K562 (cell line): ENCODE measurements around the gene ZNF385C. TPM values are rescaled to one million over a fixed set of nuclear protein-coding genes. Genes with fewer than 3 reads are reported as not detected.

Experiments used
- ARNT ChIP-seq, 2 experiments: fragments of 450-650 bp; IDR thresholded peaks; 2 replicates each; pipeline ENCODE4 v1.6.1; 2016; ENCODE audit warnings: mild to moderate bottlenecking in 1 of 2
- BRD4 ChIP-seq: fragments of 200-600 bp; sonication (generic); IDR thresholded peaks from 2 replicates; pipeline ENCODE4 v1.6.1; 2017; ENCODE audit warnings: inconsistent platforms
- CBFA2T2 ChIP-seq: fragments of 450-650 bp; conservative IDR thresholded peaks from 2 replicates; pipeline ENCODE4 v1.6.1; 2017; ENCODE audit warnings: mild to moderate bottlenecking
- GABPB2 ChIP-seq: fragments of 250-450 bp; sonication (Bioruptor Pico); conservative IDR thresholded peaks from 2 replicates; pipeline ENCODE4 v1.5.1; 2021; ENCODE audit warnings: mild to moderate bottlenecking
- HMG20A ChIP-seq: fragments of 450-650 bp; formaldehyde crosslinking; conservative IDR thresholded peaks from 2 replicates; pipeline ENCODE4 v1.4.0; 2020; ENCODE audit warnings: mild to moderate bottlenecking, mixed read lengths
- JUNB ChIP-seq: fragments of 450-650 bp; formaldehyde crosslinking; conservative IDR thresholded peaks from 2 replicates; pipeline ENCODE4 v1.4.0; 2020; ENCODE audit warnings: mild to moderate bottlenecking
- LARP7 ChIP-seq: fragments of 450-650 bp; IDR thresholded peaks from 2 replicates; pipeline ENCODE4 v1.6.1; 2016
- MAFF ChIP-seq: IDR thresholded peaks from 2 replicates; pipeline ENCODE4 v1.6.1; 2012; ENCODE audit warnings: low read length, improper control_type of control experiment
- MEF2D ChIP-seq: conservative IDR thresholded peaks from 2 replicates; pipeline ENCODE4 v1.6.1; 2016; ENCODE audit warnings: low read depth, missing genetic modification characterization, missing compliant biosample characterization
- MNT ChIP-seq, 2 experiments: fragments of 450-650 bp; conservative IDR thresholded peaks; 2 replicates each; pipeline ENCODE4 v1.6.1; 2017; ENCODE audit warnings: mild to moderate bottlenecking in 2 of 2, moderate library complexity in 2 of 2
- POLR2AphosphoS5 ChIP-seq: IDR thresholded peaks from 2 replicates; pipeline ENCODE4 v1.6.1; 2011; ENCODE audit warnings: mild to moderate bottlenecking, low read depth, low read length, moderate library complexity; ENCODE audit not compliant: control insufficient read depth, insufficient read depth
- RBBP5 ChIP-seq: fragments of 200-600 bp; sonication (generic); IDR thresholded peaks from 2 replicates; pipeline ENCODE4 v1.6.1; 2012; ENCODE audit warnings: borderline replicate concordance, mild to moderate bottlenecking, low read length, control low read depth, inconsistent platforms; ENCODE audit not compliant: insufficient read depth, poor library complexity, severe bottlenecking
- RFX7 ChIP-seq: fragments of 250-450 bp; sonication (Bioruptor Pico); IDR thresholded peaks from 2 replicates; pipeline ENCODE4 v1.5.1; 2021; ENCODE audit warnings: mild to moderate bottlenecking
- SETDB1 ChIP-seq: IDR thresholded peaks from one replicate; pipeline ENCODE4 v1.6.1; 2012; ENCODE audit warnings: low read length, control low read depth, inconsistent platforms
- SMC3 ChIP-seq: conservative IDR thresholded peaks from 2 replicates; pipeline ENCODE4 v1.6.1; 2011; ENCODE audit warnings: low read depth, low read length, improper control_type of control experiment; ENCODE audit not compliant: insufficient read depth
- TCF7L2 ChIP-seq: fragments of 150-350 bp; IDR thresholded peaks from 2 replicates; pipeline ENCODE4 v1.6.1; 2016; ENCODE audit warnings: low read depth, mild to moderate bottlenecking, low read length, moderate library complexity
- ZBED1 ChIP-seq: IDR thresholded peaks from 2 replicates; pipeline ENCODE4 v1.6.1; 2014
- ZNF212 ChIP-seq: fragments of 450-650 bp; formaldehyde crosslinking; IDR thresholded peaks from 2 replicates; pipeline ENCODE4 v1.4.0; 2020; ENCODE audit warnings: mild to moderate bottlenecking
- polyA plus RNA-seq, 8 experiments: library from polyadenylated mRNA; depleted of rRNA in 4 of 8; stranded (reverse) in 5 of 8; unstranded in 3 of 8; fragments of >200 nt; fragmentation: Nextera tagmentation in 2 of 8; fragmentation: Illumina TruSeq in 1 of 8; extraction: Ambion mirVana in 2 of 8; extraction: Trizol in 1 of 8; gene quantifications; 2 replicates each; pipeline versions ENCODE4 v1.2.1 to v1.2.3, GENCODE V29; 2011 to 2014; ENCODE audit warnings: inconsistent platforms in 1 of 8, missing spikeins in 1 of 8
- total RNA-seq, 7 experiments: library from RNA; depleted of rRNA in 6 of 7; stranded (reverse); fragments of >200 nt in 6 of 7; fragmentation: Illumina TruSeq in 2 of 7; extraction: Trizol in 2 of 7; gene quantifications; 2 replicates each; pipeline versions ENCODE4 v1.2.1 to v1.2.3, GENCODE V29; 2011 to 2021; ENCODE audit warnings: low replicate concordance in 1 of 7
- TF ChIP-seq, protein P1 (sequence below): sonication (generic); formaldehyde crosslinking; IDR thresholded peaks from 2 replicates; pipeline ENCODE4 v1.8.1; 2023; ENCODE audit warnings: mild to moderate bottlenecking, missing genetic modification reagents
- TF ChIP-seq, protein P2 (sequence below): sonication (generic); formaldehyde crosslinking; IDR thresholded peaks from 2 replicates; pipeline ENCODE4 v1.5.0; 2020; ENCODE audit warnings: missing genetic modification reagents
- TF ChIP-seq, protein P3 (sequence below), 2 experiments: fragments of 450-650 bp in 1 of 2; IDR thresholded peaks; 2 replicates each; pipeline ENCODE4 v1.6.1; 2011 to 2017; ENCODE audit warnings: low read depth in 2 of 2, antibody characterized with exemption in 1 of 2, borderline replicate concordance in 1 of 2, low read length in 1 of 2, mild to moderate bottlenecking in 1 of 2, mixed read lengths in 1 of 2; ENCODE audit not compliant: control insufficient read depth in 1 of 2

ZNF385C gene
- total and polyA plus RNA-seq, 9 of the 15 experiments (the other 6 are each of a cell fraction or from before 2014, with no cell fraction given), result 0.03 to 0.35 (median 0.18) TPM; not detected in 1

- TF ChIP-seq MAFF, result no peak
- TF ChIP-seq, protein P1, sequence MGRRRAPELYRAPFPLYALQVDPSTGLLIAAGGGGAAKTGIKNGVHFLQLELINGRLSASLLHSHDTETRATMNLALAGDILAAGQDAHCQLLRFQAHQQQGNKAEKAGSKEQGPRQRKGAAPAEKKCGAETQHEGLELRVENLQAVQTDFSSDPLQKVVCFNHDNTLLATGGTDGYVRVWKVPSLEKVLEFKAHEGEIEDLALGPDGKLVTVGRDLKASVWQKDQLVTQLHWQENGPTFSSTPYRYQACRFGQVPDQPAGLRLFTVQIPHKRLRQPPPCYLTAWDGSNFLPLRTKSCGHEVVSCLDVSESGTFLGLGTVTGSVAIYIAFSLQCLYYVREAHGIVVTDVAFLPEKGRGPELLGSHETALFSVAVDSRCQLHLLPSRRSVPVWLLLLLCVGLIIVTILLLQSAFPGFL (CRISPR knock-in tag), result no peak
- no peak for TF ChIP-seq HMG20A (CRISPR knock-in tag)
- no peak for TF ChIP-seq SMC3
- TF ChIP-seq JUNB (CRISPR knock-in tag), result no peak
- no peak for TF ChIP-seq LARP7
- TF ChIP-seq ZBED1, result no peak
- TF ChIP-seq MEF2D, result 0 out of 2 replicates have a peak, but pooled peaks have one; percentile 50
- no peak for TF ChIP-seq ZNF212
- TF ChIP-seq, protein P2, sequence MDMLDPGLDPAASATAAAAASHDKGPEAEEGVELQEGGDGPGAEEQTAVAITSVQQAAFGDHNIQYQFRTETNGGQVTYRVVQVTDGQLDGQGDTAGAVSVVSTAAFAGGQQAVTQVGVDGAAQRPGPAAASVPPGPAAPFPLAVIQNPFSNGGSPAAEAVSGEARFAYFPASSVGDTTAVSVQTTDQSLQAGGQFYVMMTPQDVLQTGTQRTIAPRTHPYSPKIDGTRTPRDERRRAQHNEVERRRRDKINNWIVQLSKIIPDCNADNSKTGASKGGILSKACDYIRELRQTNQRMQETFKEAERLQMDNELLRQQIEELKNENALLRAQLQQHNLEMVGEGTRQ (CRISPR knock-in tag), result no peak
- no peak for TF ChIP-seq CBFA2T2
- no peak for TF ChIP-seq TCF7L2
- TF ChIP-seq, protein P3, sequence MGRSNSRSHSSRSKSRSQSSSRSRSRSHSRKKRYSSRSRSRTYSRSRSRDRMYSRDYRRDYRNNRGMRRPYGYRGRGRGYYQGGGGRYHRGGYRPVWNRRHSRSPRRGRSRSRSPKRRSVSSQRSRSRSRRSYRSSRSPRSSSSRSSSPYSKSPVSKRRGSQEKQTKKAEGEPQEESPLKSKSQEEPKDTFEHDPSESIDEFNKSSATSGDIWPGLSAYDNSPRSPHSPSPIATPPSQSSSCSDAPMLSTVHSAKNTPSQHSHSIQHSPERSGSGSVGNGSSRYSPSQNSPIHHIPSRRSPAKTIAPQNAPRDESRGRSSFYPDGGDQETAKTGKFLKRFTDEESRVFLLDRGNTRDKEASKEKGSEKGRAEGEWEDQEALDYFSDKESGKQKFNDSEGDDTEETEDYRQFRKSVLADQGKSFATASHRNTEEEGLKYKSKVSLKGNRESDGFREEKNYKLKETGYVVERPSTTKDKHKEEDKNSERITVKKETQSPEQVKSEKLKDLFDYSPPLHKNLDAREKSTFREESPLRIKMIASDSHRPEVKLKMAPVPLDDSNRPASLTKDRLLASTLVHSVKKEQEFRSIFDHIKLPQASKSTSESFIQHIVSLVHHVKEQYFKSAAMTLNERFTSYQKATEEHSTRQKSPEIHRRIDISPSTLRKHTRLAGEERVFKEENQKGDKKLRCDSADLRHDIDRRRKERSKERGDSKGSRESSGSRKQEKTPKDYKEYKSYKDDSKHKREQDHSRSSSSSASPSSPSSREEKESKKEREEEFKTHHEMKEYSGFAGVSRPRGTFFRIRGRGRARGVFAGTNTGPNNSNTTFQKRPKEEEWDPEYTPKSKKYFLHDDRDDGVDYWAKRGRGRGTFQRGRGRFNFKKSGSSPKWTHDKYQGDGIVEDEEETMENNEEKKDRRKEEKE (IDR thresholded peaks at IDR 0.05; ENCODE audit: borderline replicate concordance in 1 of 2, control insufficient read depth in 1 of 2, low read depth in 2 of 2, low read length in 1 of 2), result no peak
- no peak for TF ChIP-seq BRD4
- no peak for TF ChIP-seq MNT (conservative IDR thresholded peaks at IDR 0.05)
- TF ChIP-seq SETDB1, result no peak
- TF ChIP-seq RBBP5, result peak; percentile 39
- no peak for TF ChIP-seq GABPB2 (CRISPR knock-in tag)
- no peak for TF ChIP-seq RFX7 (CRISPR knock-in tag)
- TF ChIP-seq POLR2AphosphoS5, result no peak
- no peak for TF ChIP-seq ARNT (IDR thresholded peaks at IDR 0.05)
Observed at GRCh38 chr17:42090964-42091790, 7.1 kb downstream of the ZNF385C start (continued).
